Measurements from ENCODE around the gene HEXB.

HEXB gene

DNA sequence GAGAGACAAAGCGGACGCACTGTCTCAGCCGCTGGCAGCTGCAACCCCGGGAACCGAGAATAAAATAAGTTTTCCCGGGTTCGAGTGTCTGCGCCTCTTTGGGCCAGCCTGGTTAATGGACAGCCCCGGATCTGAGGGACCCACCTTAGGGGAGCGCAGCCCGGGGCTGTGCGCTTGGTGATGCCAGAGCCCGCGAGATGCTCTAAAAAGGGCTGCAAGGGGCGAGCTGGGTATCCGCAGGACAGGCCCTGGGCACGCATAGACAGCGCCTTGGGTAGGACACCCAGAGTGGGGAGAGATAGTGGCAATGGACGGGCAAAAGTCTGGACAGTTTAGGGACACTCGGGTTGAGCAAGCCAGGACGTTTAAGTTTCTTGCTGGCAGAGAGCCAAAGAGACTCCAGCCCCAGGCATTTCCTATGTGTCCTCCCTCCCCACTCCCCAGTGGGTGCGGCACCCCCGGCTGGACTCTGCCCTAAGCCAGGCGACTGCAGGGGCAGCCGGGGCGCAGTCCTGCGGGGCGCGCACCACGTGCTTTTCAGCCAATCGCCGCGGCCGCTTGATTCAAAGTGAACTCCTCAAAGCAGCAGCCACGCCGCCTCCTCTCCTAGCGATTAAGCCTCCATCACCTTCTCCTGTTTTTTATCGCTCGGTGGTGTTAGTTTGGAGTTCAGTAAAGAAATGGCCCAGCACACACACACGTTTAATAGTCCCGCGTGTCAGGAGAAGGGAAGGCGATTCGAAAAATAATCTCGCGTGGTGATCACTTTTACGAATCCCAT lies 43.9 kb upstream of the HEXB start:
- H3K9me3 ChIP-seq (ENCODE audit: control insufficient read depth, insufficient read depth, low read depth, low read length) = no peaks in the 10 kb centered on the region
- CTCF ChIA-PET = interaction anchor here (0.6 to 2.8 kb wide), 16 partner anchors 9 to 629 kb away, joined by 3 to 14 read pairs (median 3); no protein-coding TSS in a partner anchor
- POLR2A ChIA-PET = interaction anchor here (0.6 to 2.3 kb wide), 64 partner anchors 8 to 1050 kb away, joined by 3 to 29 read pairs (median 4); partner anchors contain the start of gene HEXB
- H3K36me3 ChIP-seq (ENCODE audit: control insufficient read depth in 2 of 2, insufficient read depth in 1 of 2, low read length in 2 of 2) = peaks cover 0 to 1% of the 10 kb centered on the region in 2 experiments; a peak in 1 of 3 replicates
- peaks cover 17% of the 10 kb centered on the region for H3K4me1 ChIP-seq (ENCODE audit: control insufficient read depth, insufficient read depth, low read length)
- peak overlapping the region; percentile 98 for H3K27ac ChIP-seq (ENCODE audit: extremely low read depth, low read depth, low read length)
- H3K4me3 ChIP-seq (ENCODE audit: low read depth, low read length) = peak overlapping the region; percentile 92
- TF ChIP-seq ZNF423 (tag by site-specific recombination; IDR thresholded peaks at IDR 0.05) (peak; percentile 71), REPIN1 (tag by site-specific recombination; IDR thresholded peaks at IDR 0.05; ENCODE audit: low read depth) (no peak), MZF1 (tag by site-specific recombination; IDR thresholded peaks at IDR 0.05; ENCODE audit: borderline replicate concordance) (0 out of 2 replicates have a peak, but pooled peaks have one; percentile 10), ZBTB48 (tag by site-specific recombination; IDR thresholded peaks at IDR 0.05) (peak; percentile 80), ZNF311 (tag by site-specific recombination; IDR thresholded peaks at IDR 0.05; ENCODE audit: borderline replicate concordance) (no peak), ZNF114 (tag by site-specific recombination; IDR thresholded peaks at IDR 0.05) (no peak), ZNF837 (tag by site-specific recombination; IDR thresholded peaks at IDR 0.05) (no peak), SP3 (tag by site-specific recombination; IDR thresholded peaks at IDR 0.05) (peak; percentile 7; the same call in 1 of the 2 replicates), ZNF155 (tag by site-specific recombination; IDR thresholded peaks at IDR 0.05) (no peak), ZNF629 (tag by site-specific recombination; IDR thresholded peaks at IDR 0.05) (peak; percentile 1; the same call in 1 of the 2 replicates), HIC1 (tag by site-specific recombination; IDR thresholded peaks at IDR 0.05) (peak; percentile 34; the same call in 1 of the 2 replicates), ZBTB8A (tag by site-specific recombination; IDR thresholded peaks at IDR 0.05) (peak; percentile 96), ZNF48 (tag by site-specific recombination; IDR thresholded peaks at IDR 0.05) (no peak), ZBTB44 (tag by site-specific recombination; IDR thresholded peaks at IDR 0.05) (0 out of 2 replicates have a peak, but pooled peaks have one; percentile 6), ZNF366 (tag by site-specific recombination; conservative IDR thresholded peaks at IDR 0.05) (0 out of 2 replicates have a peak, but pooled peaks have one; percentile 15), PATZ1 (tag by site-specific recombination; IDR thresholded peaks at IDR 0.05) (peak; percentile 63), ZNF596 (tag by site-specific recombination; IDR thresholded peaks at IDR 0.05) (peak; percentile 22; the same call in 1 of the 2 replicates), WT1 (tag by site-specific recombination; IDR thresholded peaks at IDR 0.05) (peak; percentile 83), ZNF692 (tag by site-specific recombination; IDR thresholded peaks at IDR 0.05) (no peak; the same call in none of the 2 replicates), EGR2 (tag by site-specific recombination; IDR thresholded peaks at IDR 0.05; ENCODE audit: low read depth) (0 out of 2 replicates have a peak, but pooled peaks have one; percentile 5), ZNF23 (tag by site-specific recombination; IDR thresholded peaks at IDR 0.05; ENCODE audit: borderline replicate concordance) (no peak), ZNF335 (tag by site-specific recombination; conservative IDR thresholded peaks at IDR 0.05) (peak; percentile 95), GLIS2 (tag by site-specific recombination; IDR thresholded peaks at IDR 0.05) (peak; percentile 43), HOXD13 (CRISPR knock-in tag; IDR thresholded peaks at IDR 0.05; ENCODE audit: borderline replicate concordance) (no peak)
- TF ChIP-seq, protein P1, sequence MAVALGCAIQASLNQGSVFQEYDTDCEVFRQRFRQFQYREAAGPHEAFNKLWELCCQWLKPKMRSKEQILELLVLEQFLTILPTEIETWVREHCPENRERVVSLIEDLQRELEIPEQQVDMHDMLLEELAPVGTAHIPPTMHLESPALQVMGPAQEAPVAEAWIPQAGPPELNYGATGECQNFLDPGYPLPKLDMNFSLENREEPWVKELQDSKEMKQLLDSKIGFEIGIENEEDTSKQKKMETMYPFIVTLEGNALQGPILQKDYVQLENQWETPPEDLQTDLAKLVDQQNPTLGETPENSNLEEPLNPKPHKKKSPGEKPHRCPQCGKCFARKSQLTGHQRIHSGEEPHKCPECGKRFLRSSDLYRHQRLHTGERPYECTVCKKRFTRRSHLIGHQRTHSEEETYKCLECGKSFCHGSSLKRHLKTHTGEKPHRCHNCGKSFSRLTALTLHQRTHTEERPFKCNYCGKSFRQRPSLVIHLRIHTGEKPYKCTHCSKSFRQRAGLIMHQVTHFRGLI (tag by site-specific recombination; IDR thresholded peaks at IDR 0.05) = 0 out of 2 replicates have a peak, but pooled peaks have one; percentile 10
- TF ChIP-seq, protein P2, sequence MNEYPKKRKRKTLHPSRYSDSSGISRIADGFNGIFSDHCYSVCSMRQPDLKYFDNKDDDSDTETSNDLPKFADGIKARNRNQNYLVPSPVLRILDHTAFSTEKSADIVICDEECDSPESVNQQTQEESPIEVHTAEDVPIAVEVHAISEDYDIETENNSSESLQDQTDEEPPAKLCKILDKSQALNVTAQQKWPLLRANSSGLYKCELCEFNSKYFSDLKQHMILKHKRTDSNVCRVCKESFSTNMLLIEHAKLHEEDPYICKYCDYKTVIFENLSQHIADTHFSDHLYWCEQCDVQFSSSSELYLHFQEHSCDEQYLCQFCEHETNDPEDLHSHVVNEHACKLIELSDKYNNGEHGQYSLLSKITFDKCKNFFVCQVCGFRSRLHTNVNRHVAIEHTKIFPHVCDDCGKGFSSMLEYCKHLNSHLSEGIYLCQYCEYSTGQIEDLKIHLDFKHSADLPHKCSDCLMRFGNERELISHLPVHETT (tag by site-specific recombination; IDR thresholded peaks at IDR 0.05) = 0 out of 2 replicates have a peak, but pooled peaks have one; percentile 40
